Trophoblast cell (in vitro differentiated cells and primary cell): ENCODE data around the gene PCNT.

Experiments used
- DNase-seq, 2 donors: peaks; one replicate each; pipeline ENCODE4 v3.0.0-alpha.2; 2016
- H2AFZ ChIP-seq: 2 replicates; pipeline ENCODE4 v1.6.1; 2013; ENCODE audit warnings: low read length, moderate library complexity, mild to moderate bottlenecking; ENCODE audit not compliant: insufficient read depth, poor library complexity
- H2AK5ac ChIP-seq: 2 replicates; pipeline ENCODE4 v1.6.1; 2013; ENCODE audit warnings: mild to moderate bottlenecking, low read length
- H2BK120ac ChIP-seq: 2 replicates; pipeline ENCODE4 v1.6.1; 2013; ENCODE audit warnings: low read length, mild to moderate bottlenecking, moderate library complexity; ENCODE audit not compliant: insufficient read depth, poor library complexity
- H2BK12ac ChIP-seq: 2 replicates; pipeline ENCODE4 v1.6.1; 2013; ENCODE audit warnings: mild to moderate bottlenecking, low read length, moderate library complexity
- H2BK5ac ChIP-seq: 2 replicates; pipeline ENCODE4 v1.6.1; 2013; ENCODE audit warnings: low read length, low read depth, moderate library complexity, mild to moderate bottlenecking; ENCODE audit not compliant: poor library complexity
- H3K14ac ChIP-seq: 2 replicates; pipeline ENCODE4 v1.6.1; 2013; ENCODE audit warnings: mild to moderate bottlenecking, low read length
- H3K18ac ChIP-seq: 2 replicates; pipeline ENCODE4 v1.6.1; 2013; ENCODE audit warnings: mild to moderate bottlenecking, low read length
- H3K23ac ChIP-seq: 2 replicates; pipeline ENCODE4 v1.6.1; 2013; ENCODE audit warnings: low read length
- H3K27ac ChIP-seq: 2 replicates; pipeline ENCODE4 v1.5.1; 2013; ENCODE audit warnings: low read depth, mild to moderate bottlenecking, inconsistent platforms, low read length, moderate library complexity
- H3K27me3 ChIP-seq: 2 replicates; pipeline ENCODE4 v1.6.1; 2013; ENCODE audit warnings: inconsistent platforms, mild to moderate bottlenecking, low read length, moderate library complexity; ENCODE audit not compliant: insufficient read depth
- H3K36me3 ChIP-seq, 2 experiments: 1 replicate in 1 of 2; 2 replicates in 1 of 2; pipeline ENCODE4 v1.6.1; 2013; ENCODE audit warnings: low read length in 2 of 2, mild to moderate bottlenecking in 2 of 2, moderate library complexity in 1 of 2; ENCODE audit not compliant: insufficient read depth in 2 of 2, control insufficient read depth in 1 of 2
- H3K4ac ChIP-seq: 2 replicates; pipeline ENCODE4 v1.6.1; 2013; ENCODE audit warnings: low read depth, mild to moderate bottlenecking, low read length, moderate library complexity
- H3K4me1 ChIP-seq, 2 experiments: 1 replicate in 1 of 2; 2 replicates in 1 of 2; pipeline ENCODE4 v1.6.1; 2013; ENCODE audit warnings: low read length in 2 of 2, mild to moderate bottlenecking in 2 of 2, moderate library complexity in 1 of 2; ENCODE audit not compliant: insufficient read depth in 2 of 2, control insufficient read depth in 1 of 2
- H3K4me2 ChIP-seq: 2 replicates; pipeline ENCODE4 v1.6.1; 2013; ENCODE audit warnings: inconsistent platforms, mild to moderate bottlenecking, low read length, moderate library complexity
- H3K4me3 ChIP-seq: 2 replicates; pipeline ENCODE4 v1.5.1; 2013; ENCODE audit warnings: mild to moderate bottlenecking, low read depth, low read length, inconsistent platforms
- H3K79me1 ChIP-seq: one replicate; pipeline ENCODE4 v1.6.1; 2013; ENCODE audit warnings: low read length
- H3K79me2 ChIP-seq: 2 replicates; pipeline ENCODE4 v1.6.1; 2013; ENCODE audit warnings: low read length, mild to moderate bottlenecking; ENCODE audit not compliant: control insufficient read depth, insufficient read depth, poor library complexity
- H3K9ac ChIP-seq: 2 replicates; pipeline ENCODE4 v1.6.1; 2013; ENCODE audit warnings: mild to moderate bottlenecking, low read length
- H3K9me3 ChIP-seq: 2 replicates; pipeline ENCODE4 v1.6.1; 2013; ENCODE audit warnings: low read depth, mild to moderate bottlenecking, control low read depth, inconsistent platforms, low read length; ENCODE audit not compliant: insufficient read depth
- H4K12ac ChIP-seq: 2 replicates; pipeline ENCODE4 v1.6.1; 2013; ENCODE audit warnings: low read depth, mild to moderate bottlenecking, low read length, moderate library complexity
- H4K8ac ChIP-seq: 2 replicates; pipeline ENCODE4 v1.6.1; 2013; ENCODE audit warnings: low read depth, mild to moderate bottlenecking, low read length, moderate library complexity
- H4K91ac ChIP-seq: one replicate; pipeline ENCODE4 v1.6.1; 2013; ENCODE audit warnings: low read depth, mild to moderate bottlenecking, low read length, moderate library complexity
- WGBS: extraction: QIAGEN DNeasy Blood & Tissue Kit; methylation state at CpG from one replicate; pipeline ENCODE4 v1.1.7; 2013; ENCODE audit warnings: missing lambda C conversion rate; ENCODE audit not compliant: insufficient read length, insufficient coverage; ENCODE audit errors: extremely low coverage; 5-methylcytosine and 5-hydroxymethylcytosine counted together

PCNT gene

GRCh38 chr21:46347203-46347550, 23.2 kb downstream of the PCNT start:
- Histone ChIP-seq H2BK5ac (no peak overlapping the region), H4K12ac (no peak overlapping the region), H3K9me3 (peaks cover 1% of the 10 kb centered on the region), H3K18ac (no peak overlapping the region), H3K23ac (no peak overlapping the region), H3K79me1 (no peaks in the 10 kb centered on the region), H3K4me2 (no peak overlapping the region), H2AFZ (no peak overlapping the region), H3K4me1 (peaks cover 0 to 2% of the 10 kb centered on the region in 2 experiments), H4K91ac (no peak overlapping the region), H2BK12ac (no peak overlapping the region), H3K36me3 (peaks cover 52 to 56% of the 10 kb centered on the region in 2 experiments), H2AK5ac (no peak overlapping the region), H3K79me2 (no peaks in the 10 kb centered on the region), H3K27me3 (no peaks in the 10 kb centered on the region), H3K27ac (no peak overlapping the region), H3K9ac (no peak overlapping the region), H3K4me3 (no peak overlapping the region), H4K8ac (no peak overlapping the region), H3K4ac (no peak overlapping the region), H2BK120ac (no peak overlapping the region), H3K14ac (no peak overlapping the region)
- DNase-seq = no peak
- WGBS = no CpG with 5 or more reads among the region's 10 CpGs

GRCh38 chr21:46347791-46348381, 23.9 kb downstream of the PCNT start:
- H3K18ac ChIP-seq = peak overlapping the region; percentile 16
- H2BK120ac ChIP-seq = no peak overlapping the region
- no peak overlapping the region for H4K12ac ChIP-seq
- H4K91ac ChIP-seq = no peak overlapping the region
- H3K4me2 ChIP-seq = no peak overlapping the region
- H2BK12ac ChIP-seq = no peak overlapping the region
- no peak overlapping the region for H3K4me3 ChIP-seq
- peaks cover 59 to 64% of the 10 kb centered on the region in 2 experiments for H3K36me3 ChIP-seq
- H3K79me1 ChIP-seq = no peaks in the 10 kb centered on the region
- peaks cover 0 to 2% of the 10 kb centered on the region in 2 experiments for H3K4me1 ChIP-seq
- H4K8ac ChIP-seq = no peak overlapping the region
- H3K79me2 ChIP-seq = no peaks in the 10 kb centered on the region
- peaks cover 1% of the 10 kb centered on the region for H3K9me3 ChIP-seq
- H2BK5ac ChIP-seq = no peak overlapping the region
- DNase-seq = no peak
- H3K27me3 ChIP-seq = no peaks in the 10 kb centered on the region
- no peak overlapping the region for H3K9ac ChIP-seq
- H3K23ac ChIP-seq = no peak overlapping the region
- no peak overlapping the region for H3K4ac ChIP-seq
- no peak overlapping the region for H2AFZ ChIP-seq
- H2AK5ac ChIP-seq = no peak overlapping the region
- H3K14ac ChIP-seq = no peak overlapping the region
- no peak overlapping the region for H3K27ac ChIP-seq
- no CpG with 5 or more reads among the region's 12 CpGs for WGBS

DNA sequence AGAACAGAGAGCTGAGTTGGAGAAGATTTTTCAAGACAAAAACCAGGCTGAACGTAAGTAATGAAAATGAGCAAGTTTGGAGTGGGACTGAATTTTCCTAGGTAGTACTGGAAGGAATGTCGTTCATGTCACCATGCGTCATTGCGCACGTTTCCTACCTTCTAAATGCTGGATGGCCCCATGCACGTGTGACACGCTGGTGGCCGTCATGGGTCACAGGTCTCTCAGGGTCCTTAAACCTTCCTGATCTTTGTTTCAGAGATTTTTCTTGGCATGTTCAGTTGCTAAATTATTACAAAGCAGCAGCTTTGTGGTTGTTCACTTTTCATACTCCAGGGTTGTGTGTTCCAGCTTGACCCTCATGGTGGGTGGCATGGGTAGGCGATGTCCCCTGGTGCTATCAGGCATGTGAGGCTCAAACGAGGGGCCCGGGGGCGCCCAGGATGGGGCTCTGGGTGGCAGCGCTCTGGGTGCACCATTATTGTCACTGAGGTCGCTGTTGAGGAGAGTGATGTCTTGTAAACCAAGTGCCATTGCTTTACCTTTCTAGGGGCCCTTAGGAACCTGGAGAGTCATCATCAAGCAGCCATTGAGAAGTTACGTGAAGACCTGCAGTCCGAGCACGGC, 25.3 kb downstream of the PCNT start:
- H2AFZ ChIP-seq = no peak overlapping the region
- H3K9ac ChIP-seq = no peak overlapping the region
- H4K91ac ChIP-seq = no peak overlapping the region
- no peak overlapping the region for H2BK120ac ChIP-seq
- no peak overlapping the region for H2AK5ac ChIP-seq
- H3K27me3 ChIP-seq = no peaks in the 10 kb centered on the region
- no peak overlapping the region for H4K12ac ChIP-seq
- H3K27ac ChIP-seq = no peak overlapping the region
- H3K4me3 ChIP-seq = no peak overlapping the region
- no peaks in the 10 kb centered on the region for H3K79me1 ChIP-seq
- peaks cover 4% of the 10 kb centered on the region for H3K9me3 ChIP-seq
- H3K4me1 ChIP-seq = peaks cover 0 to 2% of the 10 kb centered on the region in 2 experiments
- no peak overlapping the region for H3K23ac ChIP-seq
- H3K36me3 ChIP-seq = peaks cover 73 to 77% of the 10 kb centered on the region in 2 experiments
- H3K18ac ChIP-seq = no peak overlapping the region
- no CpG with 5 or more reads among the region's 17 CpGs for WGBS
- no peak for DNase-seq
- no peak overlapping the region for H3K4ac ChIP-seq
- H3K14ac ChIP-seq = no peak overlapping the region
- no peak overlapping the region for H3K4me2 ChIP-seq
- no peak overlapping the region for H2BK12ac ChIP-seq
- H2BK5ac ChIP-seq = no peak overlapping the region
- H4K8ac ChIP-seq = no peak overlapping the region
- no peaks in the 10 kb centered on the region for H3K79me2 ChIP-seq

DNA sequence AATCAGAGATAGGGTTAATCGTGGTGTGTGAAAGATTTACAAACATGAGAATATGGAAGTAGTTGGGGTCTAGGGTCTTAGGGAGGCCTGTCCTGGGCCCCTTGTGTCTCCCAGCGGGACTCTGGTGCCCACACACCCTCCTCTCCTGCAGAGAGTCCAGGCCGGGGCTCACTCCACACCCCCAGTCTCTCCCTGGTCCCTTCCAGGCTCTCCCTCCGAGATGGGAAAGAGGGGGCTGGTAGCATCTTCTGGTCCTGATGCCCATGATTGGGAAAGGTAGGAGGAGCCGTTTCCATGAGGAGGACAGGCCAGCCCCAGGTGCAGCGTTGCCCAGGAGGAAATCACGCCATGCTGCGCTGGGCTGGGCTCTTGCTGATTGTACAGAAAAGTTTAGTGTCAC, 26.6 kb downstream of the PCNT start:
- Histone ChIP-seq H3K9ac (no peak overlapping the region), H3K18ac (no peak overlapping the region), H3K27ac (no peak overlapping the region), H3K23ac (no peak overlapping the region), H3K79me1 (no peaks in the 10 kb centered on the region), H4K8ac (no peak overlapping the region), H3K9me3 (peaks cover 4% of the 10 kb centered on the region), H2BK5ac (no peak overlapping the region), H3K27me3 (no peaks in the 10 kb centered on the region), H2BK12ac (no peak overlapping the region), H3K14ac (no peak overlapping the region), H2BK120ac (no peak overlapping the region), H3K4me1 (peaks cover 0 to 2% of the 10 kb centered on the region in 2 experiments), H2AFZ (no peak overlapping the region), H3K4ac (no peak overlapping the region), H3K4me2 (no peak overlapping the region), H4K12ac (no peak overlapping the region), H3K79me2 (no peaks in the 10 kb centered on the region), H4K91ac (no peak overlapping the region), H3K4me3 (no peak overlapping the region), H3K36me3 (peaks cover 84 to 89% of the 10 kb centered on the region in 2 experiments), H2AK5ac (no peak overlapping the region)
- DNase-seq = no peak
- WGBS = 100% methylated on average over 1 of the region's 8 CpGs
